OCI-LY1 (cell line): ENCODE data around the gene FYN.

Experiments used
- H2AFZ ChIP-seq: fragments of 200-600 bp; sonication (generic), shearing (Covaris generic); 2 replicates; pipeline ENCODE4 v1.6.0; 2014; ENCODE audit warnings: antibody characterized with exemption, mild to moderate bottlenecking, low read length
- H3F3A ChIP-seq: fragments of 200-600 bp; sonication (generic), shearing (Covaris generic); 2 replicates; pipeline ENCODE4 v1.6.0; 2014; ENCODE audit warnings: mild to moderate bottlenecking, antibody characterized with exemption, low read length, moderate library complexity; ENCODE audit not compliant: insufficient read depth
- H3K27ac ChIP-seq: fragments of 200-600 bp; sonication (generic); 2 replicates; pipeline ENCODE4 v1.5.1; 2014; ENCODE audit warnings: low read length, mixed run types, mild to moderate bottlenecking, low read depth; ENCODE audit not compliant: poor library complexity, severe bottlenecking
- H3K27me3 ChIP-seq: fragments of 200-600 bp; sonication (generic); 2 replicates; pipeline ENCODE4 v1.6.0; 2014; ENCODE audit warnings: antibody characterized with exemption, mild to moderate bottlenecking, low read length, moderate library complexity; ENCODE audit not compliant: insufficient read depth
- H3K36me3 ChIP-seq: fragments of 200-600 bp; sonication (generic); 2 replicates; pipeline ENCODE4 v1.6.1; 2014; ENCODE audit warnings: mild to moderate bottlenecking, antibody characterized with exemption, low read length, moderate library complexity, mixed read lengths; ENCODE audit not compliant: insufficient read depth
- H3K4me1 ChIP-seq: fragments of 200-600 bp; sonication (generic); 2 replicates; pipeline ENCODE4 v1.5.1; 2014; ENCODE audit warnings: mild to moderate bottlenecking, low read length, moderate library complexity; ENCODE audit not compliant: insufficient read depth, severe bottlenecking
- H3K4me2 ChIP-seq: fragments of 200-600 bp; sonication (generic), shearing (Covaris generic); 2 replicates; pipeline ENCODE4 v1.6.1; 2014; ENCODE audit warnings: low read length
- H3K4me3 ChIP-seq: fragments of 200-600 bp; sonication (generic); 2 replicates; pipeline ENCODE4 v1.5.1; 2014; ENCODE audit warnings: low read length, low read depth, mild to moderate bottlenecking, mixed read lengths; ENCODE audit not compliant: poor library complexity, severe bottlenecking
- H3K79me2 ChIP-seq: fragments of 200-600 bp; shearing (Covaris generic); 2 replicates; pipeline ENCODE4 v1.6.1; 2016; ENCODE audit warnings: mixed run types, low read length, mixed read lengths; ENCODE audit not compliant: insufficient read depth
- H3K9ac ChIP-seq: fragments of 200-600 bp; sonication (generic), shearing (Covaris generic); 2 replicates; pipeline ENCODE4 v1.6.1; 2014; ENCODE audit warnings: mild to moderate bottlenecking, low read length, mixed read lengths
- H3K9me2 ChIP-seq: fragments of 200-600 bp; sonication (generic), shearing (Covaris generic); 2 replicates; pipeline ENCODE4 v1.6.1; 2014; ENCODE audit warnings: low read depth, mild to moderate bottlenecking, low read length, mixed read lengths
- H3K9me3 ChIP-seq: fragments of 200-600 bp; shearing (Covaris generic); 2 replicates; pipeline ENCODE4 v1.6.1; 2014; ENCODE audit warnings: low read length, mixed read lengths
- H4K20me1 ChIP-seq: fragments of 200-600 bp; sonication (generic), shearing (Covaris generic); 2 replicates; pipeline ENCODE4 v1.6.0; 2016; ENCODE audit warnings: mild to moderate bottlenecking, low read length; ENCODE audit not compliant: insufficient read depth
- CTCF ChIP-seq: fragments of 200-600 bp; sonication (generic), shearing (Covaris generic); IDR thresholded peaks from 2 replicates; pipeline ENCODE4 v1.5.1; 2017; ENCODE audit warnings: mild to moderate bottlenecking, antibody characterized with exemption, low read length, moderate library complexity, mixed read lengths
- EZH2 ChIP-seq: fragments of 200-600 bp; sonication (generic), shearing (Covaris generic); IDR thresholded peaks from 2 replicates; pipeline ENCODE4 v1.8.0; 2017; ENCODE audit warnings: borderline replicate concordance, mixed run types, mild to moderate bottlenecking, antibody characterized with exemption, low read length, moderate library complexity, mixed read lengths

FYN gene

GRCh38 chr6:111685058-111685457 lies 188.2 kb downstream of the FYN start:
- no peaks in the 10 kb centered on the region for H4K20me1 ChIP-seq
- no peaks in the 10 kb centered on the region for H3K36me3 ChIP-seq
- no peaks in the 10 kb centered on the region for H3K79me2 ChIP-seq
- H3K4me3 ChIP-seq: no peak overlapping the region
- no peak overlapping the region for H2AFZ ChIP-seq
- H3K27ac ChIP-seq: no peak overlapping the region
- H3K9me3 ChIP-seq: no peaks in the 10 kb centered on the region
- no peaks in the 10 kb centered on the region for H3F3A ChIP-seq
- H3K27me3 ChIP-seq: peaks cover 5% of the 10 kb centered on the region; the same call in 1 of the 2 replicates
- no peaks in the 10 kb centered on the region for H3K4me1 ChIP-seq
- H3K9me2 ChIP-seq: no peaks in the 10 kb centered on the region
- TF ChIP-seq EZH2: no peak
- TF ChIP-seq CTCF: no peak
- no peak overlapping the region for H3K4me2 ChIP-seq
- H3K9ac ChIP-seq: no peak overlapping the region

GRCh38 chr6:111683749-111684267 lies 189.4 kb downstream of the FYN start:
- Histone ChIP-seq H2AFZ (no peak overlapping the region), H3K9me2 (no peaks in the 10 kb centered on the region), H3K27me3 (0 out of 2 replicates have a peak, but pooled peaks cover 5% of the 10 kb centered on the region), H3K79me2 (no peaks in the 10 kb centered on the region), H3K9ac (no peak overlapping the region), H3K27ac (no peak overlapping the region), H3K4me1 (no peaks in the 10 kb centered on the region), H3K36me3 (no peaks in the 10 kb centered on the region), H3K4me2 (no peak overlapping the region), H3K4me3 (no peak overlapping the region), H4K20me1 (no peaks in the 10 kb centered on the region), H3F3A (no peaks in the 10 kb centered on the region), H3K9me3 (no peaks in the 10 kb centered on the region)
- TF ChIP-seq CTCF: no peak
- no peak for TF ChIP-seq EZH2

- no peaks in the 10 kb centered on the region for H4K20me1 ChIP-seq
- H3F3A ChIP-seq: no peaks in the 10 kb centered on the region
- no peak overlapping the region for H3K4me2 ChIP-seq
- no peaks in the 10 kb centered on the region for H3K36me3 ChIP-seq
- H3K27ac ChIP-seq: no peak overlapping the region
- no peaks in the 10 kb centered on the region for H3K9me3 ChIP-seq
- TF ChIP-seq CTCF (no peak), EZH2 (no peak)
- 0 out of 2 replicates have a peak, but pooled peaks cover 5% of the 10 kb centered on the region for H3K27me3 ChIP-seq
- H3K4me1 ChIP-seq: no peaks in the 10 kb centered on the region
- no peaks in the 10 kb centered on the region for H3K79me2 ChIP-seq
- H3K4me3 ChIP-seq: no peak overlapping the region
- no peaks in the 10 kb centered on the region for H3K9me2 ChIP-seq
- no peak overlapping the region for H2AFZ ChIP-seq
- H3K9ac ChIP-seq: no peak overlapping the region
Observed at GRCh38 chr6:111683157-111683556, 190.1 kb downstream of the FYN start.
